Thoracic aorta endothelial cell (primary cell): ENCODE results near the gene AKAP10. TPM values are rescaled to one million over a fixed set of nuclear protein-coding genes. Genes with fewer than 3 reads are reported as not detected.

Experiments used
- small RNA-seq: library from RNA; depleted of rRNA; stranded (forward); fragments of <200 nt; gene quantifications from one replicate; pipeline ENCODE3, GENCODE V24; 2012
- total RNA-seq: library from RNA; depleted of rRNA; stranded (reverse); fragments of >200 nt; gene quantifications from 2 replicates; pipeline ENCODE4 v1.2.3, GENCODE V29; 2012

The AKAP10 gene
- 25.9 and 27.2 TPM in 2 replicates for total RNA-seq

GRCh38 chr17:19977293-19978208 is at the start of gene AKAP10:
TSS of gene AKAP10 (minus strand) at chr17:19977828. CDS start at chr17:19977679, 149 bp downstream.

GRCh38 chr17:20009302-20010098 is 31.9 kb upstream of the AKAP10 start, which contains the start of gene SPECC1:
TSS of gene SPECC1 (plus strand) at chr17:20009359. CDS start at chr17:20096652, 87,293 bp downstream.

GRCh38 chr17:19867329-19868078 is 110.1 kb downstream of the AKAP10 start, which contains the start of gene ULK2:
TSS of gene ULK2 (minus strand) at chr17:19867936. CDS start at chr17:19867417, 519 bp downstream.

Small RNA genes within 50 kb of the gene (small RNA-seq; reads per million reads assigned to genes)
- gene AC015726.2, result not detected

Other genes starting within 250 kb of the AKAP10 start
- gene ALDH3A1, start 229.5 kb downstream of the AKAP10 start, total RNA-seq, result 0.93 and 2.1 TPM in 2 replicates
- gene ULK2, start 109.9 kb downstream of the AKAP10 start, total RNA-seq, result 12.0 and 20.7 TPM in 2 replicates
- gene SPECC1, start 31.5 kb upstream of the AKAP10 start, total RNA-seq, result 5.2 TPM in 2 replicates